Glomerular endothelial cell (primary cell): ENCODE data around the gene AFG1L. TPM values are rescaled to one million over a fixed set of nuclear protein-coding genes. Genes with fewer than 3 reads are reported as not detected.
"Not testable (repeated sequence)": the region's sequence is repeated elsewhere in the genome, so short reads cannot be mapped to it uniquely, and the experiment has no call there.

Source experiments
- DNase-seq: peaks from one replicate; pipeline ENCODE4 v3.0.0-alpha.2; 2011; ENCODE audit warnings: low read depth, low spot score; ENCODE audit errors: extremely low read depth
- total RNA-seq: library from RNA; depleted of rRNA; stranded (reverse); fragments of >200 nt; gene quantifications from 2 replicates; pipeline ENCODE4 v1.2.3, GENCODE V29; 2015

AFG1L gene
- 1.5 and 3.7 TPM in 2 replicates for total RNA-seq

- DNase-seq, result peak; percentile 31
Observed at GRCh38 chr6:108294727-108295625, at the start of gene AFG1L. Gene AFG1L (plus strand): TSS chr6:108295054. CDS start chr6:108295080, 26 bp downstream.

DNA sequence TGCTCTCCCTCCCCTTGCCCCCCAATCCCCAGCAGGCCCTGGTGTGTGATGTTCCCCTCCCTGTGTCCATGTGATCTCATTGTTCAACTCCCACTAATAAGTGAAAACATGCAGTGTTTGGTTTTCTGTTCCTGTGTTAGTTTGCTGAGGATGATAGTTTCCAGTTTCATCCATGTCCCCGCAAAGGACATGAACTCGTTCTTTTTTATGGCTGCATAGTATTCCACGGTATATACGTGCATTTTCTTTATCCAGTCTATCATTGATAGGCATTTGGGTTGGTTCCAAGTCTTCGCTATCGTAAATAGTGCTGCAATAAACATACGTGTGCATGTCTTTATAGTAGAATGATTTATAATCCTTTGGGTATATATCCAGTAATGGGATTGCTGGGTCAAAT, 49.8 kb upstream of the AFG1L start:
- not testable (repeated sequence) for DNase-seq

GRCh38 chr6:108247965-108248536, 46.8 kb upstream of the AFG1L start:
- no peak for DNase-seq

DNA sequence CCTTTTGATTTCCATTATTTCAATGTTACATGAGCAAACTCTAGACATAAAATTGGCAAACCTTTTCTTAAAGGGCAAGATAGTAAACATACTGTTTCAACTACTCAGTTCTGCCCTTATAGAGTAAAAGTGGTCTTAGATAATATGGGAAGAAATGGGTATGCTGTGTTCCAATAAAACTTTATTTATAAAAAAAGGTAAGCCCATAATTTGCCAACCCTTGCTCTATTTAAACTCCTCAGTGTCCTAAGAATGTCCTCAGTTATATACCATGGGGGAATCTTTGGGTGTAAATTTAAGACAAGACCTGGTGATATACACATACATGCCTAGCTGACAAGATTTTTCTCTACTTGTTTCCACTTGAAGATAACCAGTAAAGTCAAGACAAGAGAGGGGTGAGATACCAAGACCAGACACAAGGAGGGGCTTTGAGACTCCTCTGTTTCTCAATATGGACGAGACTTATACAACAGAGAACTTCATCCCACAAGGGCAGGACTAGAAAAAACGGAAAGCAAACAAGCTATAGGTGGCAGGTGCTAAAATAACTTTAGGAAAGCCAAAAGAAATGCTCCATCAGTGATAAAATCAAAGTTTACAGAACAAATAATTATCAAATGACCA, 44.5 kb upstream of the AFG1L start:
- DNase-seq, result no peak

GRCh38 chr6:108251252-108251651, 43.6 kb upstream of the AFG1L start:
- no peak for DNase-seq

GRCh38 chr6:108252055-108252454, 42.8 kb upstream of the AFG1L start:
- no peak for DNase-seq

- DNase-seq, result no peak
Observed at GRCh38 chr6:108253241-108253640, 41.6 kb upstream of the AFG1L start.

DNA sequence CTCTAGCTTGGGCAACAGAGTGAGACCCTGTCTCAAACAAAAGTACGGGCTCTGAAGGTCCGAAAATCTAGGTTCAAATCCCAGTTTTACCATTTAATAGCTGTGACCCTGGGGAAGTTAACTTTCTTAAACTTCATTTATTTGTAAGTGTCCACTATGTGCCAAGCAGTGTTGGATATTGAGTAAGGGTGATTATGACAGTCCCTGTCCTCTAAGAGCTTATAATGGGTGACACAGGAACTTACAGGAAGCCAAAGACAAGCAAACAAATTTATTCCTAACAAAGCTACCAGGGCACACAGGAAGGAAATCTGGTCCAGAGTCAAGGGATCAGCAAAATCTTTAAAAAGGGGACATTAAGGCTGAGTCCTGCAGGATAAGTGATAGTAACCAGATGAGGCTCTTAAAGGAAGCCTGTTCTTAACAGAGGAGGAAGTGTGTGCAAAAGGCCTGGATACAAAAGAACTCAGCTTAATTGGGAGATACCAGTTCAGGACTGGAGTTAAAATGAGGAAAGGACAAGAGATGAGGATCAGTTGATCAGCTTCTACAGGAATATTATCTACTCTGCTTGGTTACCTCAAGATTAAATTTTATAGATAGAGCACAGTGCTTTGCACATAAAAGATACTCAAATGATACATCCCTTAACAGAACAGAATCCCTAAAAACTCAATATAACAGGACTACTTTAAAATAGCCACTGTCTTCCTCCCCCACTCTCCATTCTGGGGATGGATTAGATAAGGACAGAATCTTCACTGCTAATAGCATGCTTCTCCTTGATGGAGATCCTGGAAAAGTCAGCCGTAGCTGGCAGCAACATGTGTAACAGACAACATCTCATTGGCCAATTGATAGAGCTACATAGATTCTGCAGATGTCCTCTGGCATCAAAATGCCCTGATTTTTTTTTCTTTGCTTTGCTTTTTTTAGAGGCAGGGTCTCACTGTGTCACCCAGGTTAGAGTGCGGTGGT, 40.1 kb upstream of the AFG1L start:
- no peak for DNase-seq

- no peak for DNase-seq
Observed at GRCh38 chr6:108260126-108260808, 34.6 kb upstream of the AFG1L start.

GRCh38 chr6:108260809-108261569, 33.9 kb upstream of the AFG1L start, which contains the start of gene SNX3:
Gene SNX3 (minus strand): TSS chr6:108261040. CDS start chr6:108260921, 119 bp downstream.
- DNase-seq, result peak; percentile 45

- no peak for DNase-seq
Observed at GRCh38 chr6:108263371-108263770, 31.5 kb upstream of the AFG1L start.

DNA sequence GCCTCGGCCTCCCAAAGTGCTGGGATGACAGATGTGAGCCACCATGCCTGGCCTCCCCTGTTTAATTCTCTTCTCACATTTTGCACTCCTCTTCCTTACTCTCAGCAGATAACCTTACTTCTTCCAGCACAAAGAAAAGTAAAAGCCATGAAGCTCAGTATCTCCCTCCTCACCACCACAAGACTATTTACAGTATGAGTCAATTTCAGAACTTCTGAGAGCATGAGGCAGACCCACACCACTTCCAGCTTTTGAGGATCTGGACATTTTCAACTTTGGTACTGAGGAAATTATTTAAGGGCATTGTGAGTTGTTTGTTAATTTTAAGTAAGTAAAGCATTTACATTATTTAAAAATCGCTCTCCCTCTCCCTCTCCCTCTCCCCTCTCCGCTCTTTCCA, 26.0 kb upstream of the AFG1L start:
- no peak for DNase-seq

- not testable (repeated sequence) for DNase-seq
Observed at GRCh38 chr6:108269955-108270354, 24.9 kb upstream of the AFG1L start.

- DNase-seq, result no peak
Observed at GRCh38 chr6:108274546-108274945, 20.3 kb upstream of the AFG1L start.

- DNase-seq, result no peak
Observed at GRCh38 chr6:108275976-108276375, 18.9 kb upstream of the AFG1L start.

DNA sequence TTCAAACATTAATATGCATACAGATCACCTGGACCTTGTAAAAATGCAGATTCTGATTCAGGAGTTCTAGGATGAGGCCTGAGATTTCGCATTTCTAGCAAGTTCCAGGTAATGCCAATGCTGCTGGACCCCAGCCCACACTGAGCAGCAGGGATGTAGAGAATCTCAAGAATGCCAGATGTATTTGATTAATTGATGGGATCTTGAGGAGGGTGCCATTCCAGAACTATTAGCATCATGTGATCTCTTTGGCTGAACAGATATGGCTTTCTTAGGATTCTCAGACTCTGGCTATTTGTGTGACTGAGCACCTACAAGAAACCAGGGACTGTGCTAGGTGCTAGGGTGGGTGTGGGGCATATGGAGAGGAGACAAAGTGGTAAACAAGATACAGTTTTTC, 17.6 kb upstream of the AFG1L start:
- no peak for DNase-seq

GRCh38 chr6:108277831-108278230, 17.0 kb upstream of the AFG1L start:
- DNase-seq, result no peak

GRCh38 chr6:108285381-108285780, 9.5 kb upstream of the AFG1L start:
- DNase-seq, result no peak

- DNase-seq, result no peak
Observed at GRCh38 chr6:108286366-108286765, 8.5 kb upstream of the AFG1L start.
